Panc1 (cell line): ENCODE data around the gene TIAM2. TPM values are rescaled to one million over a fixed set of nuclear protein-coding genes. Genes with fewer than 3 reads are reported as not detected.

Experiments used
- ATAC-seq: fragments of 200-7000 bp; cut with Tn5 transposase; 2 replicates; pipeline ENCODE4 v1.9.1; 2020; ENCODE audit warnings: mild to moderate bottlenecking, moderate library complexity
- BruUV-seq: library from RNA; stranded (reverse); fragments of 400-500 nt; replicated peaks from 2 replicates; lab custom pipeline; 2021; lab: Mats Ljungman, UMichigan
- CTCF ChIA-PET: fragments of 300-600 bp; sonication (Branson Sonifier 250); formaldehyde crosslinking; loops from one replicate; lab custom pipeline; 2022; ENCODE audit warnings: antibody characterized with exemption; lab: Charles Lee
- POLR2A ChIA-PET: fragments of 300-600 bp; sonication (Branson Sonifier 250); formaldehyde crosslinking; loops from one replicate; lab custom pipeline; 2022; ENCODE audit warnings: antibody characterized with exemption; lab: Charles Lee
- DNase-seq: peaks from one replicate; pipeline ENCODE4 v3.0.0-alpha.2; 2010; ENCODE audit warnings: low read depth, low spot score
- H3K27ac ChIP-seq: 2 replicates; pipeline ENCODE4 v1.5.1; 2011; ENCODE audit warnings: mild to moderate bottlenecking, low read length, inconsistent platforms
- H3K27me3 ChIP-seq: fragments of 200-500 bp; sonication (Bioruptor generic); 2 replicates; pipeline ENCODE4 v1.6.0; 2014; ENCODE audit warnings: low read length, inconsistent platforms; ENCODE audit not compliant: control insufficient read depth, insufficient read depth
- H3K36me3 ChIP-seq: fragments of 200-500 bp; sonication (Bioruptor generic); 2 replicates; pipeline ENCODE4 v1.5.1; 2014; ENCODE audit warnings: inconsistent platforms, mild to moderate bottlenecking, low read length, moderate library complexity; ENCODE audit not compliant: control insufficient read depth, insufficient read depth
- H3K4me1 ChIP-seq: 2 replicates; pipeline ENCODE4 v1.5.1; 2011; ENCODE audit warnings: inconsistent platforms, mild to moderate bottlenecking, low read length, moderate library complexity; ENCODE audit not compliant: control insufficient read depth, insufficient read depth
- H3K4me3 ChIP-seq, 2 experiments: 2 replicates each; pipeline ENCODE4 v1.5.1; 2011 to 2012; ENCODE audit warnings: low read depth in 2 of 2, low read length in 2 of 2, mild to moderate bottlenecking in 2 of 2, inconsistent platforms in 1 of 2, moderate library complexity in 1 of 2
- H3K9me3 ChIP-seq: fragments of 200-500 bp; sonication (Bioruptor generic); 2 replicates; pipeline ENCODE4 v1.5.1; 2014; ENCODE audit warnings: low read depth, mild to moderate bottlenecking, inconsistent platforms, low read length, moderate library complexity; ENCODE audit not compliant: control insufficient read depth, insufficient read depth
- SIN3A ChIP-seq: IDR thresholded peaks from 2 replicates; pipeline ENCODE4 v1.6.1; 2012; ENCODE audit warnings: low read depth, mild to moderate bottlenecking, low read length, moderate library complexity, borderline replicate concordance; ENCODE audit not compliant: insufficient read depth
- TCF7L2 ChIP-seq: IDR thresholded peaks from 2 replicates; pipeline ENCODE4 v1.6.1; 2011; ENCODE audit warnings: mild to moderate bottlenecking, low read depth, low read length, inconsistent platforms
- in situ Hi-C: cut with HindIII; loops from 2 replicates; pipeline ENCODE4 v1.10.0; 2016; ENCODE audit warnings: low sequenced_read_pairs, low pct_unique_long_range_greater_than_20kb
- intact Hi-C: fragments of 100-400 bp; cut with micrococcal nuclease; formaldehyde crosslinking; loops from one replicate; pipeline ENCODE4 v1.10.0; 2022; ENCODE audit not compliant: unreplicated experiment
- total RNA-seq: library from RNA; stranded (reverse); gene quantifications from one replicate; pipeline ENCODE4 v1.2.1, GENCODE V29; 2021; ENCODE audit not compliant: unreplicated experiment
- TF ChIP-seq, protein P1 (sequence below): fragments of 450-650 bp; IDR thresholded peaks from 2 replicates; pipeline ENCODE4 v1.5.1; 2017; ENCODE audit warnings: mild to moderate bottlenecking
- TF ChIP-seq, protein P2 (sequence below), 2 experiments: IDR thresholded peaks; 2 replicates each; pipeline ENCODE4 v1.6.1; 2011 to 2012; ENCODE audit warnings: low read depth in 2 of 2, control low read depth in 1 of 2, low read length in 1 of 2, mild to moderate bottlenecking in 1 of 2, moderate library complexity in 1 of 2; ENCODE audit not compliant: insufficient read depth in 1 of 2

TIAM2 gene
- total RNA-seq, 1 experiment from 2014 or later: 14.9 TPM

- POLR2A ChIA-PET: no interaction called here
- CTCF ChIA-PET: no interaction called here
- no TSS peak for BruUV-seq
- H3K27me3 ChIP-seq: no peaks in the 10 kb centered on the region
- in situ Hi-C loops: no loop called here
- DNase-seq (no peak), ATAC-seq (no peak)
- TF ChIP-seq, protein P1, sequence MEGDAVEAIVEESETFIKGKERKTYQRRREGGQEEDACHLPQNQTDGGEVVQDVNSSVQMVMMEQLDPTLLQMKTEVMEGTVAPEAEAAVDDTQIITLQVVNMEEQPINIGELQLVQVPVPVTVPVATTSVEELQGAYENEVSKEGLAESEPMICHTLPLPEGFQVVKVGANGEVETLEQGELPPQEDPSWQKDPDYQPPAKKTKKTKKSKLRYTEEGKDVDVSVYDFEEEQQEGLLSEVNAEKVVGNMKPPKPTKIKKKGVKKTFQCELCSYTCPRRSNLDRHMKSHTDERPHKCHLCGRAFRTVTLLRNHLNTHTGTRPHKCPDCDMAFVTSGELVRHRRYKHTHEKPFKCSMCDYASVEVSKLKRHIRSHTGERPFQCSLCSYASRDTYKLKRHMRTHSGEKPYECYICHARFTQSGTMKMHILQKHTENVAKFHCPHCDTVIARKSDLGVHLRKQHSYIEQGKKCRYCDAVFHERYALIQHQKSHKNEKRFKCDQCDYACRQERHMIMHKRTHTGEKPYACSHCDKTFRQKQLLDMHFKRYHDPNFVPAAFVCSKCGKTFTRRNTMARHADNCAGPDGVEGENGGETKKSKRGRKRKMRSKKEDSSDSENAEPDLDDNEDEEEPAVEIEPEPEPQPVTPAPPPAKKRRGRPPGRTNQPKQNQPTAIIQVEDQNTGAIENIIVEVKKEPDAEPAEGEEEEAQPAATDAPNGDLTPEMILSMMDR: no peak
- TF ChIP-seq TCF7L2 (no peak), SIN3A (no peak)
- TF ChIP-seq, protein P2, sequence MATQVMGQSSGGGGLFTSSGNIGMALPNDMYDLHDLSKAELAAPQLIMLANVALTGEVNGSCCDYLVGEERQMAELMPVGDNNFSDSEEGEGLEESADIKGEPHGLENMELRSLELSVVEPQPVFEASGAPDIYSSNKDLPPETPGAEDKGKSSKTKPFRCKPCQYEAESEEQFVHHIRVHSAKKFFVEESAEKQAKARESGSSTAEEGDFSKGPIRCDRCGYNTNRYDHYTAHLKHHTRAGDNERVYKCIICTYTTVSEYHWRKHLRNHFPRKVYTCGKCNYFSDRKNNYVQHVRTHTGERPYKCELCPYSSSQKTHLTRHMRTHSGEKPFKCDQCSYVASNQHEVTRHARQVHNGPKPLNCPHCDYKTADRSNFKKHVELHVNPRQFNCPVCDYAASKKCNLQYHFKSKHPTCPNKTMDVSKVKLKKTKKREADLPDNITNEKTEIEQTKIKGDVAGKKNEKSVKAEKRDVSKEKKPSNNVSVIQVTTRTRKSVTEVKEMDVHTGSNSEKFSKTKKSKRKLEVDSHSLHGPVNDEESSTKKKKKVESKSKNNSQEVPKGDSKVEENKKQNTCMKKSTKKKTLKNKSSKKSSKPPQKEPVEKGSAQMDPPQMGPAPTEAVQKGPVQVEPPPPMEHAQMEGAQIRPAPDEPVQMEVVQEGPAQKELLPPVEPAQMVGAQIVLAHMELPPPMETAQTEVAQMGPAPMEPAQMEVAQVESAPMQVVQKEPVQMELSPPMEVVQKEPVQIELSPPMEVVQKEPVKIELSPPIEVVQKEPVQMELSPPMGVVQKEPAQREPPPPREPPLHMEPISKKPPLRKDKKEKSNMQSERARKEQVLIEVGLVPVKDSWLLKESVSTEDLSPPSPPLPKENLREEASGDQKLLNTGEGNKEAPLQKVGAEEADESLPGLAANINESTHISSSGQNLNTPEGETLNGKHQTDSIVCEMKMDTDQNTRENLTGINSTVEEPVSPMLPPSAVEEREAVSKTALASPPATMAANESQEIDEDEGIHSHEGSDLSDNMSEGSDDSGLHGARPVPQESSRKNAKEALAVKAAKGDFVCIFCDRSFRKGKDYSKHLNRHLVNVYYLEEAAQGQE (IDR thresholded peaks at IDR 0.05; ENCODE audit: insufficient read depth in 1 of 2, low read depth in 2 of 2, low read length in 1 of 2): no peak
- no peak overlapping the region for H3K27ac ChIP-seq
- intact Hi-C loops: loop anchor here (10.0 kb wide), 1 partner anchor 396 kb away; no protein-coding TSS in a partner anchor
- no peaks in the 10 kb centered on the region for H3K9me3 ChIP-seq
- H3K36me3 ChIP-seq: peaks cover 14% of the 10 kb centered on the region
- H3K4me3 ChIP-seq: no peak overlapping the region
- H3K4me1 ChIP-seq: no peaks in the 10 kb centered on the region; the same call in 1 of the 2 replicates
Measured at GRCh38 chr6:155260686-155261085, 265.6 kb downstream of the TIAM2 start.

DNA sequence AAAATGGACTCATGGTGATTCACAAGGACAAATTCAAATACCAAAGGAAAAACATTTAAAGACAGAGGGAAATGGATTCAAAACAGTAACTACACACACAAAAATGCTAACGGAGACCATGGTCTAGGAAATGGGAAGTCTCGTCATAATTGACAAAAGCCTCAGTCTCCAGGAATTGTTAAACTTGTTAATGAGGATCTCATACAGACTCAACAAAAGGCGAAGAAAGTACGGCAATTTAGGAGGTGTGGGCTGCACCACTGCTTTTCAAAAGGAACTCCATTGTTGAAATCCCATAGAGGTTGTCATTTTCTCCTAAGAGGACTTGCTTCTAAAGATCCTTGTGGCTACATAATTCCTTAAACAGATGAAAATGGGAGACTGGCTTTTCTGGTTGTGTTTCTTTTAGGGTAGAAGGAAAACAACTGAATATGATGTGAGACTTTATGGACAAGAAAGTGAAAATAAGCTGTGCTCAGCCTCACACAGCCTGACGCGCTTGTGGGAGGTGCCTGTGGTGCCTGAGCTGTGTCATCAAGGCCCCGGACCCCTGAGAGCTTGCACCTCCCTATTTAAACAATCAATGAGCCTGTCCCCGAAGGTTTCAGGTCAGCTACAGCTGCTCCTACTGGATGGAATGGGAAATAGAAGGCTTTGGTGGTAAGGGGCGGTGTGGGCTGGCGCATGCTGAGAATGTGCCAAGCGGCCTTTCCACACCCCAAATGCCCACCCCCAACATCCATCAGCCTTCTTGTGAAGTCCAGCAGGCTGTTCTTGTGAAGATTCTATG is 266.2 kb downstream of the TIAM2 start:
- POLR2A ChIA-PET: no interaction called here
- no peaks in the 10 kb centered on the region; the same call in 1 of the 2 replicates for H3K4me1 ChIP-seq
- DNase-seq (no peak), ATAC-seq (no peak)
- TF ChIP-seq, protein P1: no peak
- no peak overlapping the region for H3K27ac ChIP-seq
- H3K36me3 ChIP-seq: peaks cover 14% of the 10 kb centered on the region
- no peak overlapping the region for H3K4me3 ChIP-seq
- in situ Hi-C loops (no loop called here), intact Hi-C loops (loop anchor here (10.0 kb wide), 1 partner anchor 397 kb away; no protein-coding TSS in a partner anchor)
- CTCF ChIA-PET: no interaction called here
- H3K9me3 ChIP-seq: no peaks in the 10 kb centered on the region
- no peaks in the 10 kb centered on the region for H3K27me3 ChIP-seq
- BruUV-seq: no TSS peak
